HepG2 (cell line): ENCODE data around the gene DLG5. TPM values are rescaled to one million over a fixed set of nuclear protein-coding genes. Genes with fewer than 3 reads are reported as not detected.

Experiments used
- CCDC6 ChIP-seq: sonication (generic); formaldehyde crosslinking; IDR thresholded peaks from 2 replicates; pipeline ENCODE4 v1.8.1; 2022; ENCODE audit warnings: mild to moderate bottlenecking, missing genetic modification reagents, moderate library complexity
- FLYWCH1 ChIP-seq: sonication (generic); formaldehyde crosslinking; IDR thresholded peaks from 2 replicates; pipeline ENCODE4 v1.8.1; 2023; ENCODE audit warnings: mild to moderate bottlenecking, missing genetic modification reagents
- HNRNPLL ChIP-seq: fragments of 200-400 bp; formaldehyde crosslinking; IDR thresholded peaks from 2 replicates; pipeline ENCODE4 v1.6.1; 2017; ENCODE audit warnings: mild to moderate bottlenecking, low read depth, low read length; ENCODE audit not compliant: poor library complexity, severe bottlenecking
- HOXA3 ChIP-seq: sonication (generic); formaldehyde crosslinking; IDR thresholded peaks from 2 replicates; pipeline ENCODE4 v1.5.0; 2020; ENCODE audit warnings: missing genetic modification reagents
- LCORL ChIP-seq, 2 experiments: fragments of 450-650 bp in 1 of 2; sonication (generic) in 1 of 2; formaldehyde crosslinking in 1 of 2; IDR thresholded peaks; 2 replicates each; pipeline versions ENCODE4 v1.5.0 to v1.6.1; 2017 to 2020; ENCODE audit warnings: antibody characterized with exemption in 1 of 2, missing genetic modification reagents in 1 of 2
- NCOR1 ChIP-seq: fragments of 200-600 bp; sonication (generic); IDR thresholded peaks from 2 replicates; pipeline ENCODE4 v1.7.0; 2017; ENCODE audit warnings: antibody characterized with exemption, low read length, borderline replicate concordance
- NR3C1 ChIP-seq: sonication (generic); formaldehyde crosslinking; IDR thresholded peaks from 2 replicates; pipeline ENCODE4 v1.4.0; 2020; ENCODE audit warnings: missing genetic modification reagents
- RXRB ChIP-seq: IDR thresholded peaks from 2 replicates; pipeline ENCODE4 v1.6.1; 2016; ENCODE audit warnings: borderline replicate concordance, missing genetic modification reagents, missing compliant biosample characterization
- SALL2 ChIP-seq: sonication (generic); formaldehyde crosslinking; IDR thresholded peaks from 2 replicates; pipeline ENCODE4 v1.8.1; 2023; ENCODE audit warnings: mild to moderate bottlenecking, missing genetic modification reagents, inconsistent platforms
- THAP11 ChIP-seq: IDR thresholded peaks from 2 replicates; pipeline ENCODE4 v1.6.1; 2016; ENCODE audit warnings: missing biosample characterization, missing genetic modification reagents
- ZMAT3 ChIP-seq: sonication (generic); formaldehyde crosslinking; conservative IDR thresholded peaks from 2 replicates; pipeline ENCODE4 v1.7.0; 2021; ENCODE audit warnings: missing genetic modification reagents
- ZNF253 ChIP-seq: sonication (generic); formaldehyde crosslinking; IDR thresholded peaks from 2 replicates; pipeline ENCODE4 v1.8.0; 2022; ENCODE audit warnings: mild to moderate bottlenecking, missing genetic modification reagents, borderline replicate concordance
- ZNF350 ChIP-seq: sonication (generic); formaldehyde crosslinking; IDR thresholded peaks from 2 replicates; pipeline ENCODE4 v1.4.0; 2020; ENCODE audit warnings: mild to moderate bottlenecking, low read depth, missing genetic modification reagents, borderline replicate concordance
- ZNF773 ChIP-seq: sonication (generic); formaldehyde crosslinking; IDR thresholded peaks from 2 replicates; pipeline ENCODE4 v1.4.0; 2020; ENCODE audit warnings: missing genetic modification reagents, borderline replicate concordance
- ZNF83 ChIP-seq: sonication (generic); formaldehyde crosslinking; IDR thresholded peaks from 2 replicates; pipeline ENCODE4 v1.4.0; 2020; ENCODE audit warnings: missing genetic modification reagents, mild to moderate bottlenecking, borderline replicate concordance
- polyA plus RNA-seq, 8 experiments: library from polyadenylated mRNA; depleted of rRNA in 3 of 8; stranded (reverse) in 7 of 8; unstranded in 1 of 8; fragments of >200 nt; fragmentation: Illumina TruSeq in 4 of 8; extraction: Trizol in 4 of 8; gene quantifications; 2 replicates each; pipeline versions ENCODE4 v1.2.1 to v1.2.3, GENCODE V29; 2011 to 2016; ENCODE audit warnings: low read depth in 4 of 8, missing spikeins in 1 of 8, mixed read lengths in 1 of 8; ENCODE audit not compliant: insufficient read depth in 1 of 8
- total RNA-seq, 5 experiments: library from RNA; depleted of rRNA; stranded (reverse); fragments of >200 nt; fragmentation: Illumina TruSeq; extraction: Trizol; gene quantifications; 2 replicates each; pipeline ENCODE4 v1.2.3, GENCODE V29; 2016; ENCODE audit warnings: low read depth in 1 of 5
- TF ChIP-seq, protein P1 (sequence below): sonication (generic); formaldehyde crosslinking; conservative IDR thresholded peaks from 2 replicates; pipeline ENCODE4 v1.4.0; 2020; ENCODE audit warnings: missing genetic modification reagents
- TF ChIP-seq, protein P2 (sequence below): sonication (generic); formaldehyde crosslinking; IDR thresholded peaks from 2 replicates; pipeline ENCODE4 v1.4.0; 2020; ENCODE audit warnings: missing genetic modification reagents
- TF ChIP-seq, protein P3 (sequence below): sonication (generic); formaldehyde crosslinking; IDR thresholded peaks from 2 replicates; pipeline ENCODE4 v1.4.0; 2020; ENCODE audit warnings: mild to moderate bottlenecking, missing genetic modification reagents
- TF ChIP-seq, protein P4 (sequence below): sonication (generic); formaldehyde crosslinking; IDR thresholded peaks from 2 replicates; pipeline ENCODE4 v1.9.0; 2021; ENCODE audit warnings: missing genetic modification reagents, mild to moderate bottlenecking, borderline replicate concordance

Gene DLG5
- total and polyA plus RNA-seq, 2 of the 13 experiments (the other 11 are each of a cell fraction or from before 2014, with no cell fraction given), result 15.5 to 18.2 TPM

DNA sequence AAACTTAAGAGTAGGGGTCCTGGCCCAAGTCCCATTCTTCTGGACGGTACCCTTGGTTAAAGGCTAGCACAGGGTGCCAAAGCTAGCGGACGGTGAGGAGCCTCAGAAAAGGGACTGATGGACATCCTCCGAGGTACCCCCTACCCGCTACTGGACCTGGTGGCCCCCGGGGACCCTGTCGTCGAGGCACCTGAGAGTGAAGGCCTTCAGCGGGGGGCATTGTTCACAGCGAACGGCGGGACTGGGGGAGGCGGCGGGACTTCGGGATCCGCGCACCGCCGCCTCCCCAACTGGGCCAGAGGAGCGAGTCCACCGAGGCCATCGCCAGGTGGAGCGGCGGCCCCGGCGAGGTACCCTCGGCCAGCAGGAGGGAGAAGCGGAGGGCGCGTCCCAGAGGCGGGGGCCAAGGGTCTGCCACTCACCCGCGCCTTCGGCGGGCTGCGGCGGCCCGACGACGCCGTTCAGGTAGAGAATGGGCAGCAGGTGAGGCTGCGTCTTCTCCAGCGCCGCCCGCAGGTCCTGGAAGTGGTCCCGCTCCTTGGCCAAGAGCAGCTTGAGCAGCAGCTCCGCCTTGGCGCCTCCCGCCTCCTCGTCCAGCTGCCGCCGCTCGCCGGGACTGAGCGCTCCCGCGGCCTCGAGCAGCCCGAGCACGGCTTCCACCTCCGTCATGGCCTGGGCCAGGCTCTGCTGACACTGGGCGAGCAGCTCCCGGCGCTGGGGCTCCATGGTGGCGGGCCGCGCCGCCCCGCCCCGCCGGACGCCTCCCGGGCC, 575 bp downstream of the DLG5 start (continued):
- TF ChIP-seq HOXA3 (CRISPR knock-in tag) (peak; percentile 30; the same call in 1 of the 2 replicates), ZNF83 (CRISPR knock-in tag) (no peak), NR3C1 (no peak), ZNF350 (CRISPR knock-in tag) (peak; percentile 41; the same call in 1 of the 2 replicates), LCORL (IDR thresholded peaks at IDR 0.05) (no peak), LCORL (CRISPR knock-in tag; IDR thresholded peaks at IDR 0.05) (0 out of 2 replicates have a peak, but pooled peaks have one; percentile 32), ZNF773 (CRISPR knock-in tag) (0 out of 2 replicates have a peak, but pooled peaks have one; percentile 46), ZMAT3 (peak; percentile 72; the same call in 1 of the 2 replicates), ZNF253 (no peak), NCOR1 (no peak), HNRNPLL (peak; percentile 27), THAP11 (CRISPR knock-in tag) (no peak), FLYWCH1 (CRISPR knock-in tag) (no peak), RXRB (0 out of 2 replicates have a peak, but pooled peaks have one; percentile 20), SALL2 (CRISPR knock-in tag) (0 out of 2 replicates have a peak, but pooled peaks have one; percentile 43), CCDC6 (CRISPR knock-in tag) (0 out of 2 replicates have a peak, but pooled peaks have one; percentile 27)
- TF ChIP-seq, protein P1, sequence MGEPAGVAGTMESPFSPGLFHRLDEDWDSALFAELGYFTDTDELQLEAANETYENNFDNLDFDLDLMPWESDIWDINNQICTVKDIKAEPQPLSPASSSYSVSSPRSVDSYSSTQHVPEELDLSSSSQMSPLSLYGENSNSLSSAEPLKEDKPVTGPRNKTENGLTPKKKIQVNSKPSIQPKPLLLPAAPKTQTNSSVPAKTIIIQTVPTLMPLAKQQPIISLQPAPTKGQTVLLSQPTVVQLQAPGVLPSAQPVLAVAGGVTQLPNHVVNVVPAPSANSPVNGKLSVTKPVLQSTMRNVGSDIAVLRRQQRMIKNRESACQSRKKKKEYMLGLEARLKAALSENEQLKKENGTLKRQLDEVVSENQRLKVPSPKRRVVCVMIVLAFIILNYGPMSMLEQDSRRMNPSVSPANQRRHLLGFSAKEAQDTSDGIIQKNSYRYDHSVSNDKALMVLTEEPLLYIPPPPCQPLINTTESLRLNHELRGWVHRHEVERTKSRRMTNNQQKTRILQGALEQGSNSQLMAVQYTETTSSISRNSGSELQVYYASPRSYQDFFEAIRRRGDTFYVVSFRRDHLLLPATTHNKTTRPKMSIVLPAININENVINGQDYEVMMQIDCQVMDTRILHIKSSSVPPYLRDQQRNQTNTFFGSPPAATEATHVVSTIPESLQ (CRISPR knock-in tag), result no peak
- TF ChIP-seq, protein P2, sequence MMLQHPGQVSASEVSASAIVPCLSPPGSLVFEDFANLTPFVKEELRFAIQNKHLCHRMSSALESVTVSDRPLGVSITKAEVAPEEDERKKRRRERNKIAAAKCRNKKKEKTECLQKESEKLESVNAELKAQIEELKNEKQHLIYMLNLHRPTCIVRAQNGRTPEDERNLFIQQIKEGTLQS (CRISPR knock-in tag), result no peak
- TF ChIP-seq, protein P3, sequence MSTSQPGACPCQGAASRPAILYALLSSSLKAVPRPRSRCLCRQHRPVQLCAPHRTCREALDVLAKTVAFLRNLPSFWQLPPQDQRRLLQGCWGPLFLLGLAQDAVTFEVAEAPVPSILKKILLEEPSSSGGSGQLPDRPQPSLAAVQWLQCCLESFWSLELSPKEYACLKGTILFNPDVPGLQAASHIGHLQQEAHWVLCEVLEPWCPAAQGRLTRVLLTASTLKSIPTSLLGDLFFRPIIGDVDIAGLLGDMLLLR (CRISPR knock-in tag), result no peak
- TF ChIP-seq, protein P4, sequence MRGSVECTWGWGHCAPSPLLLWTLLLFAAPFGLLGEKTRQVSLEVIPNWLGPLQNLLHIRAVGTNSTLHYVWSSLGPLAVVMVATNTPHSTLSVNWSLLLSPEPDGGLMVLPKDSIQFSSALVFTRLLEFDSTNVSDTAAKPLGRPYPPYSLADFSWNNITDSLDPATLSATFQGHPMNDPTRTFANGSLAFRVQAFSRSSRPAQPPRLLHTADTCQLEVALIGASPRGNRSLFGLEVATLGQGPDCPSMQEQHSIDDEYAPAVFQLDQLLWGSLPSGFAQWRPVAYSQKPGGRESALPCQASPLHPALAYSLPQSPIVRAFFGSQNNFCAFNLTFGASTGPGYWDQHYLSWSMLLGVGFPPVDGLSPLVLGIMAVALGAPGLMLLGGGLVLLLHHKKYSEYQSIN (CRISPR knock-in tag), result no peak
